HEK293 (cell line): ENCODE results near the gene LUC7L2.

ENCODE experiments used
- CTCF ChIA-PET: fragments of 350-600 bp; formaldehyde crosslinking; extraction: SDS; loops from one replicate; lab custom pipeline; 2021; ENCODE audit warnings: antibody characterized with exemption; lab: Yijun Ruan, JAX
- POLR2A ChIA-PET: fragments of 300-600 bp; formaldehyde crosslinking; extraction: SDS; loops from one replicate; lab custom pipeline; 2020; ENCODE audit warnings: antibody characterized with exemption, inconsistent platforms; lab: Yijun Ruan, JAX
- H3K27ac ChIP-seq: fragments of 200-500 bp; sonication (Bioruptor generic); 2 replicates; pipeline ENCODE4 v1.5.1; 2014; ENCODE audit warnings: low read depth, low read length, control low read depth, inconsistent platforms; ENCODE audit errors: extremely low read depth
- H3K36me3 ChIP-seq, 2 experiments: fragments of 200-500 bp in 1 of 2; sonication (Bioruptor generic) in 1 of 2; 1 replicate in 1 of 2; 2 replicates in 1 of 2; pipeline ENCODE4 v1.5.1; 2014 to 2017; ENCODE audit warnings: inconsistent platforms in 2 of 2, low read length in 2 of 2; ENCODE audit not compliant: control insufficient read depth in 2 of 2, insufficient read depth in 1 of 2
- H3K4me1 ChIP-seq: fragments of 200-500 bp; sonication (Bioruptor generic); 2 replicates; pipeline ENCODE4 v1.5.1; 2014; ENCODE audit warnings: mild to moderate bottlenecking, low read length, inconsistent platforms; ENCODE audit not compliant: control insufficient read depth, insufficient read depth
- H3K4me3 ChIP-seq: 2 replicates; pipeline ENCODE4 v1.5.1; 2011; ENCODE audit warnings: low read depth, mild to moderate bottlenecking, control low read depth, low read length, moderate library complexity
- H3K9me3 ChIP-seq: fragments of 200-500 bp; sonication (Bioruptor generic); 2 replicates; pipeline ENCODE4 v1.5.1; 2014; ENCODE audit warnings: low read depth, low read length, inconsistent platforms; ENCODE audit not compliant: control insufficient read depth, insufficient read depth
- GLI4 ChIP-seq: fragments of 450-650 bp; formaldehyde crosslinking; IDR thresholded peaks from 2 replicates; pipeline ENCODE4 v1.5.1; 2016; ENCODE audit warnings: missing biosample characterization, missing genetic modification characterization
- GLIS2 ChIP-seq: fragments of 450-650 bp; formaldehyde crosslinking; IDR thresholded peaks from 2 replicates; pipeline ENCODE4 v1.5.1; 2016; ENCODE audit warnings: missing biosample characterization, missing genetic modification characterization
- IKZF3 ChIP-seq: fragments of 450-650 bp; IDR thresholded peaks from 2 replicates; pipeline ENCODE4 v1.5.0; 2018; ENCODE audit warnings: missing biosample characterization, mild to moderate bottlenecking, missing genetic modification characterization, moderate library complexity
- SP2 ChIP-seq: fragments of 450-650 bp; formaldehyde crosslinking; IDR thresholded peaks from 2 replicates; pipeline ENCODE4 v1.5.1; 2016; ENCODE audit warnings: missing biosample characterization, missing genetic modification characterization
- SP3 ChIP-seq: fragments of 450-650 bp; formaldehyde crosslinking; IDR thresholded peaks from 2 replicates; pipeline ENCODE4 v1.5.1; 2016; ENCODE audit warnings: missing biosample characterization, missing genetic modification characterization
- ZIC2 ChIP-seq: fragments of 450-650 bp; formaldehyde crosslinking; IDR thresholded peaks from 2 replicates; pipeline ENCODE4 v1.5.1; 2016; ENCODE audit warnings: missing biosample characterization, missing genetic modification characterization
- ZNF335 ChIP-seq: fragments of 450-650 bp; formaldehyde crosslinking; conservative IDR thresholded peaks from 2 replicates; pipeline ENCODE4 v1.5.1; 2016; ENCODE audit warnings: missing biosample characterization, missing genetic modification characterization
- ZNF473 ChIP-seq: fragments of 450-650 bp; formaldehyde crosslinking; IDR thresholded peaks from 2 replicates; pipeline ENCODE4 v1.5.1; 2017; ENCODE audit warnings: missing biosample characterization, missing genetic modification characterization
- ZNF560 ChIP-seq: fragments of 450-650 bp; formaldehyde crosslinking; IDR thresholded peaks from 2 replicates; pipeline ENCODE4 v1.5.1; 2017; ENCODE audit warnings: missing biosample characterization, missing genetic modification characterization, borderline replicate concordance
- ZNF843 ChIP-seq: fragments of 450-650 bp; formaldehyde crosslinking; IDR thresholded peaks from 2 replicates; pipeline ENCODE4 v1.5.1; 2016; ENCODE audit warnings: missing biosample characterization, missing genetic modification characterization
- TF ChIP-seq, protein P1 (sequence below): fragments of 450-650 bp; formaldehyde crosslinking; IDR thresholded peaks from 2 replicates; pipeline ENCODE4 v1.5.1; 2017; ENCODE audit warnings: missing biosample characterization, missing genetic modification characterization
- TF ChIP-seq, protein P2 (sequence below): fragments of 450-650 bp; formaldehyde crosslinking; IDR thresholded peaks from 2 replicates; pipeline ENCODE4 v1.5.1; 2016; ENCODE audit warnings: missing biosample characterization, missing genetic modification characterization, borderline replicate concordance
- TF ChIP-seq, protein P3 (sequence below): fragments of 450-650 bp; formaldehyde crosslinking; IDR thresholded peaks from 2 replicates; pipeline ENCODE4 v1.5.1; 2016; ENCODE audit warnings: missing biosample characterization, missing genetic modification characterization
- TF ChIP-seq, protein P4 (sequence below): fragments of 450-650 bp; formaldehyde crosslinking; IDR thresholded peaks from 2 replicates; pipeline ENCODE4 v1.5.1; 2016; ENCODE audit warnings: missing biosample characterization, missing genetic modification characterization
- TF ChIP-seq, protein P5 (sequence below): fragments of 450-650 bp; IDR thresholded peaks from 2 replicates; pipeline ENCODE4 v1.5.1; 2018; ENCODE audit warnings: missing biosample characterization, missing genetic modification characterization

LUC7L2 gene

DNA sequence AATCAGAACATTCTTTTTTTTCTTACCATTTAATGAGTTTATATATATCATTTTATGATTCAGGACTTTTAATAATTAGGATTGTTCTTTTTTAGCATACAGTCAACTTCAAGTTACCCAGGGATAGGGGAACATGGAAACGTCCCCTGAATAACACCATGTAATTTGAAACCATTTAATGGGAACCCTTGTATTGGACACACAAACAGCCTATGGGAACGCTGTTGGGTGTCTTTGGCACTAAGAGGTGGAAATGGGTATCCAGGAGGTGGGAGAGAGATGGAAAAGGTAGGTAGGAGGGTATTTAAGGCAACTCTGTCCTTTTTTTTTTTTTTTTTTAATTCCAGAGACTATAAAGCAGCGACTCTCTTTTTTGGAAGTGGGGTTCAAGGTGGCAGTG, 2.6 kb downstream of the LUC7L2 start (continued):
- TF ChIP-seq GLI4 (tag by site-specific recombination) (no peak), ZIC2 (0 out of 2 replicates have a peak, but pooled peaks have one; percentile 22), ZNF843 (no peak), IKZF3 (tag by site-specific recombination) (peak; percentile 41; the same call in 1 of the 2 replicates), GLIS2 (tag by site-specific recombination) (peak; percentile 45), ZNF560 (tag by site-specific recombination) (no peak)
- TF ChIP-seq, protein P1, sequence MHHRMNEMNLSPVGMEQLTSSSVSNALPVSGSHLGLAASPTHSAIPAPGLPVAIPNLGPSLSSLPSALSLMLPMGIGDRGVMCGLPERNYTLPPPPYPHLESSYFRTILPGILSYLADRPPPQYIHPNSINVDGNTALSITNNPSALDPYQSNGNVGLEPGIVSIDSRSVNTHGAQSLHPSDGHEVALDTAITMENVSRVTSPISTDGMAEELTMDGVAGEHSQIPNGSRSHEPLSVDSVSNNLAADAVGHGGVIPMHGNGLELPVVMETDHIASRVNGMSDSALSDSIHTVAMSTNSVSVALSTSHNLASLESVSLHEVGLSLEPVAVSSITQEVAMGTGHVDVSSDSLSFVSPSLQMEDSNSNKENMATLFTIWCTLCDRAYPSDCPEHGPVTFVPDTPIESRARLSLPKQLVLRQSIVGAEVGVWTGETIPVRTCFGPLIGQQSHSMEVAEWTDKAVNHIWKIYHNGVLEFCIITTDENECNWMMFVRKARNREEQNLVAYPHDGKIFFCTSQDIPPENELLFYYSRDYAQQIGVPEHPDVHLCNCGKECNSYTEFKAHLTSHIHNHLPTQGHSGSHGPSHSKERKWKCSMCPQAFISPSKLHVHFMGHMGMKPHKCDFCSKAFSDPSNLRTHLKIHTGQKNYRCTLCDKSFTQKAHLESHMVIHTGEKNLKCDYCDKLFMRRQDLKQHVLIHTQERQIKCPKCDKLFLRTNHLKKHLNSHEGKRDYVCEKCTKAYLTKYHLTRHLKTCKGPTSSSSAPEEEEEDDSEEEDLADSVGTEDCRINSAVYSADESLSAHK (tag by site-specific recombination), result peak; percentile 86
- TF ChIP-seq, protein P2, sequence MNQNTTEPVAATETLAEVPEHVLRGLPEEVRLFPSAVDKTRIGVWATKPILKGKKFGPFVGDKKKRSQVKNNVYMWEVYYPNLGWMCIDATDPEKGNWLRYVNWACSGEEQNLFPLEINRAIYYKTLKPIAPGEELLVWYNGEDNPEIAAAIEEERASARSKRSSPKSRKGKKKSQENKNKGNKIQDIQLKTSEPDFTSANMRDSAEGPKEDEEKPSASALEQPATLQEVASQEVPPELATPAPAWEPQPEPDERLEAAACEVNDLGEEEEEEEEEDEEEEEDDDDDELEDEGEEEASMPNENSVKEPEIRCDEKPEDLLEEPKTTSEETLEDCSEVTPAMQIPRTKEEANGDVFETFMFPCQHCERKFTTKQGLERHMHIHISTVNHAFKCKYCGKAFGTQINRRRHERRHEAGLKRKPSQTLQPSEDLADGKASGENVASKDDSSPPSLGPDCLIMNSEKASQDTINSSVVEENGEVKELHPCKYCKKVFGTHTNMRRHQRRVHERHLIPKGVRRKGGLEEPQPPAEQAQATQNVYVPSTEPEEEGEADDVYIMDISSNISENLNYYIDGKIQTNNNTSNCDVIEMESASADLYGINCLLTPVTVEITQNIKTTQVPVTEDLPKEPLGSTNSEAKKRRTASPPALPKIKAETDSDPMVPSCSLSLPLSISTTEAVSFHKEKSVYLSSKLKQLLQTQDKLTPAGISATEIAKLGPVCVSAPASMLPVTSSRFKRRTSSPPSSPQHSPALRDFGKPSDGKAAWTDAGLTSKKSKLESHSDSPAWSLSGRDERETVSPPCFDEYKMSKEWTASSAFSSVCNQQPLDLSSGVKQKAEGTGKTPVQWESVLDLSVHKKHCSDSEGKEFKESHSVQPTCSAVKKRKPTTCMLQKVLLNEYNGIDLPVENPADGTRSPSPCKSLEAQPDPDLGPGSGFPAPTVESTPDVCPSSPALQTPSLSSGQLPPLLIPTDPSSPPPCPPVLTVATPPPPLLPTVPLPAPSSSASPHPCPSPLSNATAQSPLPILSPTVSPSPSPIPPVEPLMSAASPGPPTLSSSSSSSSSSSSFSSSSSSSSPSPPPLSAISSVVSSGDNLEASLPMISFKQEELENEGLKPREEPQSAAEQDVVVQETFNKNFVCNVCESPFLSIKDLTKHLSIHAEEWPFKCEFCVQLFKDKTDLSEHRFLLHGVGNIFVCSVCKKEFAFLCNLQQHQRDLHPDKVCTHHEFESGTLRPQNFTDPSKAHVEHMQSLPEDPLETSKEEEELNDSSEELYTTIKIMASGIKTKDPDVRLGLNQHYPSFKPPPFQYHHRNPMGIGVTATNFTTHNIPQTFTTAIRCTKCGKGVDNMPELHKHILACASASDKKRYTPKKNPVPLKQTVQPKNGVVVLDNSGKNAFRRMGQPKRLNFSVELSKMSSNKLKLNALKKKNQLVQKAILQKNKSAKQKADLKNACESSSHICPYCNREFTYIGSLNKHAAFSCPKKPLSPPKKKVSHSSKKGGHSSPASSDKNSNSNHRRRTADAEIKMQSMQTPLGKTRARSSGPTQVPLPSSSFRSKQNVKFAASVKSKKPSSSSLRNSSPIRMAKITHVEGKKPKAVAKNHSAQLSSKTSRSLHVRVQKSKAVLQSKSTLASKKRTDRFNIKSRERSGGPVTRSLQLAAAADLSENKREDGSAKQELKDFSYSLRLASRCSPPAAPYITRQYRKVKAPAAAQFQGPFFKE, result no peak
- TF ChIP-seq, protein P3, sequence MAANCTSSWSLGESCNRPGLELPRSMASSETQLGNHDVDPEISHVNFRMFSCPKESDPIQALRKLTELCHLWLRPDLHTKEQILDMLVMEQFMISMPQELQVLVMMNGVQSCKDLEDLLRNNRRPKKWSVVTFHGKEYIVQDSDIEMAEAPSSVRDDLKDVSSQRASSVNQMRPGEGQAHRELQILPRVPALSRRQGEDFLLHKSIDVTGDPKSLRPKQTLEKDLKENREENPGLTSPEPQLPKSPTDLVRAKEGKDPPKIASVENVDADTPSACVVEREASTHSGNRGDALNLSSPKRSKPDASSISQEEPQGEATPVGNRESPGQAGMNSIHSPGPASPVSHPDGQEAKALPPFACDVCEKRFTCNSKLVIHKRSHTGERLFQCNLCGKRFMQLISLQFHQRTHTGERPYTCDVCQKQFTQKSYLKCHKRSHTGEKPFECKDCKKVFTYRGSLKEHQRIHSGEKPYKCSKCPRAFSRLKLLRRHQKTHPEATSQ, result no peak
- TF ChIP-seq, protein P4, sequence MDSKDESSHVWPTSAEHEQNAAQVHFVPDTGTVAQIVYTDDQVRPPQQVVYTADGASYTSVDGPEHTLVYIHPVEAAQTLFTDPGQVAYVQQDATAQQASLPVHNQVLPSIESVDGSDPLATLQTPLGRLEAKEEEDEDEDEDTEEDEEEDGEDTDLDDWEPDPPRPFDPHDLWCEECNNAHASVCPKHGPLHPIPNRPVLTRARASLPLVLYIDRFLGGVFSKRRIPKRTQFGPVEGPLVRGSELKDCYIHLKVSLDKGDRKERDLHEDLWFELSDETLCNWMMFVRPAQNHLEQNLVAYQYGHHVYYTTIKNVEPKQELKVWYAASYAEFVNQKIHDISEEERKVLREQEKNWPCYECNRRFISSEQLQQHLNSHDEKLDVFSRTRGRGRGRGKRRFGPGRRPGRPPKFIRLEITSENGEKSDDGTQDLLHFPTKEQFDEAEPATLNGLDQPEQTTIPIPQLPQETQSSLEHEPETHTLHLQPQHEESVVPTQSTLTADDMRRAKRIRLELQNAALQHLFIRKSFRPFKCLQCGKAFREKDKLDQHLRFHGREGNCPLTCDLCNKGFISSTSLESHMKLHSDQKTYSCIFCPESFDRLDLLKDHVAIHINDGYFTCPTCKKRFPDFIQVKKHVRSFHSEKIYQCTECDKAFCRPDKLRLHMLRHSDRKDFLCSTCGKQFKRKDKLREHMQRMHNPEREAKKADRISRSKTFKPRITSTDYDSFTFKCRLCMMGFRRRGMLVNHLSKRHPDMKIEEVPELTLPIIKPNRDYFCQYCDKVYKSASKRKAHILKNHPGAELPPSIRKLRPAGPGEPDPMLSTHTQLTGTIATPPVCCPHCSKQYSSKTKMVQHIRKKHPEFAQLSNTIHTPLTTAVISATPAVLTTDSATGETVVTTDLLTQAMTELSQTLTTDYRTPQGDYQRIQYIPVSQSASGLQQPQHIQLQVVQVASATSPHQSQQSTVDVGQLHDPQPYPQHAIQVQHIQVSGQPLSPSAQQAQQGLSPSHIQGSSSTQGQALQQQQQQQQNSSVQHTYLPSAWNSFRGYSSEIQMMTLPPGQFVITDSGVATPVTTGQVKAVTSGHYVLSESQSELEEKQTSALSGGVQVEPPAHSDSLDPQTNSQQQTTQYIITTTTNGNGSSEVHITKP (tag by site-specific recombination), result peak; percentile 72
- TF ChIP-seq, protein P5, sequence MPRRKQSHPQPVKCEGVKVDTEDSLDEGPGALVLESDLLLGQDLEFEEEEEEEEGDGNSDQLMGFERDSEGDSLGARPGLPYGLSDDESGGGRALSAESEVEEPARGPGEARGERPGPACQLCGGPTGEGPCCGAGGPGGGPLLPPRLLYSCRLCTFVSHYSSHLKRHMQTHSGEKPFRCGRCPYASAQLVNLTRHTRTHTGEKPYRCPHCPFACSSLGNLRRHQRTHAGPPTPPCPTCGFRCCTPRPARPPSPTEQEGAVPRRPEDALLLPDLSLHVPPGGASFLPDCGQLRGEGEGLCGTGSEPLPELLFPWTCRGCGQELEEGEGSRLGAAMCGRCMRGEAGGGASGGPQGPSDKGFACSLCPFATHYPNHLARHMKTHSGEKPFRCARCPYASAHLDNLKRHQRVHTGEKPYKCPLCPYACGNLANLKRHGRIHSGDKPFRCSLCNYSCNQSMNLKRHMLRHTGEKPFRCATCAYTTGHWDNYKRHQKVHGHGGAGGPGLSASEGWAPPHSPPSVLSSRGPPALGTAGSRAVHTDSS (tag by site-specific recombination), result no peak

DNA sequence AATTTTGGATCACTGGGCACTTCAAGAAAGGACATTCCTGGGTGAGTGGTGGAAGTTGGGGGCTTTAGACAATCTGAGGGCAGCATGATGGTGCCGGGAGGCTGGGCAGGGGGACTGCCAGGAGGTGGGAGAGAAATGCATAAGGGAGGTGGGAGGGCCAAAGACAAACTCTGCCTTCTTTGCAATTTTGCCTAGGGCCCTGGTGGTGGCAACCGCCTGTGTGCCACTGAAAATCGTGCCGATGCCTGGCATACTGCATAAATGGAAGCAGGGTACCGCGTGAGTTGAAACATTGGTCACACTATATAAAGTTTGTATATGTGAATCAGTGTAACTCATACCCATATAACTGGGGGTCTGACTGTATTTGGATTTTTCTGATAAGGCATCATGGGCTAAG, 3.3 kb downstream of the LUC7L2 start:
- Histone ChIP-seq H3K9me3 (no peaks in the 10 kb centered on the region), H3K27ac (no peak overlapping the region), H3K4me3 (no peak overlapping the region), H3K4me1 (peaks cover 7% of the 10 kb centered on the region; the same call in 1 of the 2 replicates), H3K36me3 (peaks cover 0 to 41% of the 10 kb centered on the region in 2 experiments; a peak in 1 of 3 replicates)
- 0 out of 2 replicates have a peak, but pooled peaks have one; percentile 23 for TF ChIP-seq SP3
- TF ChIP-seq ZNF335 (tag by site-specific recombination), result peak; percentile 46
- no peak for TF ChIP-seq ZNF473 (tag by site-specific recombination)
- peak; percentile 50 for TF ChIP-seq SP2 (tag by site-specific recombination)
- POLR2A ChIA-PET, result no interaction called here
- CTCF ChIA-PET, result no interaction called here
